DND-41 (cell line): ENCODE results near the gene POLD1.

Source experiments
- EZH2 ChIP-seq: IDR thresholded peaks from 3 replicates; pipeline ENCODE4 v1.6.1; 2012; ENCODE audit warnings: borderline replicate concordance, low read depth, mild to moderate bottlenecking, moderate library complexity, low read length, inconsistent platforms; ENCODE audit not compliant: severe bottlenecking
- TF ChIP-seq, protein P1 (sequence below): IDR thresholded peaks from 2 replicates; pipeline ENCODE4 v1.5.1; 2012; ENCODE audit warnings: borderline replicate concordance, low read length, moderate library complexity, mild to moderate bottlenecking; ENCODE audit not compliant: poor library complexity, severe bottlenecking; ENCODE audit errors: extremely low read depth

DNA sequence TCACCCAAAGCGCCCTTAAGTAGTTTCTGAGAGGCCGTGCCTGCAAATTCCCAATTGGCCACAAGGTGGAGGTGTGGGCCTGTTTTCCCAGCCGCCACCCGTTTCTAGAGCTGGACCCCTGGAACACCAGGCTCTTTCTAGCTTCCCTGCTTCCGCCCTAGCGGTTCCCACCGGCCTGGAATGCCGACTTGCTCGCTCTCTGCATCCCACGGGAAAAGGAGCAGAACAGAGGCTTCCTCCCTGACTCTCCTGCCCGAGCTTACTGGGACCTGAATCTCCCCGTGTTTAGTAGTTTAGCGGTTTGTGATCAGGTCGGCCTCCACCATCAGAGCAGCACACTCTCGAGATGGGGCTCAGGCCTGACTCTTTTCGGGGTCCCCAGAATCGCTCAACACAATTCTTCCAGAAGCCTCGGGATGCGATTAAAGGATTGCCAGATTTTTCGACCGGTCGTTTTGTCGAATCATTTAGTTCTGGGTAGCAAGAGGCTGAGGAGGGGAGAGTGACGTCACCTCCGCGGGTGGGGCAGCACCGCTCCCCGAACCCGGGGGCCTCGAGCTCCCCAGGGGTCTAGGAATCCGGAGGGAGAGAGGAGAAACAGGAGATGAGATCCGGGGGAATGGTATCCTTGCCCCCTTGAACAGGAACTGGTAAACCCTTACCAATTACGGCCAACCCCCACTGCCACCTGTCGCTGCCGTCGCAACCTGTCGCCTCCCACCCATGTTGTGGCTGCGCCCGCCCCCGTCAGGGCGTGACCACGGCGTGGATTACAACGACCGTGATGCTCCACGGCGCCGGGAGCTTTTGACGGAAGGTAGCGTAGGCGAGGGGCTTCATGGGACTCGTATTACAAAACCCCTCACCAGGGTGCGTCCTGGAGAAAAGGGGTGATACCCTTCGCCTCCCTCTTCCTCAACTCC lies 26.7 kb upstream of the POLD1 start:
- TF ChIP-seq EZH2: no peak
- TF ChIP-seq, protein P1, sequence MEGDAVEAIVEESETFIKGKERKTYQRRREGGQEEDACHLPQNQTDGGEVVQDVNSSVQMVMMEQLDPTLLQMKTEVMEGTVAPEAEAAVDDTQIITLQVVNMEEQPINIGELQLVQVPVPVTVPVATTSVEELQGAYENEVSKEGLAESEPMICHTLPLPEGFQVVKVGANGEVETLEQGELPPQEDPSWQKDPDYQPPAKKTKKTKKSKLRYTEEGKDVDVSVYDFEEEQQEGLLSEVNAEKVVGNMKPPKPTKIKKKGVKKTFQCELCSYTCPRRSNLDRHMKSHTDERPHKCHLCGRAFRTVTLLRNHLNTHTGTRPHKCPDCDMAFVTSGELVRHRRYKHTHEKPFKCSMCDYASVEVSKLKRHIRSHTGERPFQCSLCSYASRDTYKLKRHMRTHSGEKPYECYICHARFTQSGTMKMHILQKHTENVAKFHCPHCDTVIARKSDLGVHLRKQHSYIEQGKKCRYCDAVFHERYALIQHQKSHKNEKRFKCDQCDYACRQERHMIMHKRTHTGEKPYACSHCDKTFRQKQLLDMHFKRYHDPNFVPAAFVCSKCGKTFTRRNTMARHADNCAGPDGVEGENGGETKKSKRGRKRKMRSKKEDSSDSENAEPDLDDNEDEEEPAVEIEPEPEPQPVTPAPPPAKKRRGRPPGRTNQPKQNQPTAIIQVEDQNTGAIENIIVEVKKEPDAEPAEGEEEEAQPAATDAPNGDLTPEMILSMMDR: peak; percentile 93
